Liver (tissue), 3 donors: ENCODE data around the gene NFIX.

ENCODE experiments used
- CTCF ChIP-seq: fragments of 150-350 bp; IDR thresholded peaks from 2 replicates; pipeline ENCODE4 v1.5.1; 2017; ENCODE audit warnings: improper control_type of control experiment, low read depth, low read length; ENCODE audit not compliant: missing input control
- JUND ChIP-seq, 2 donors: IDR thresholded peaks; 2 replicates each; pipeline ENCODE4 v1.6.1; 2016; ENCODE audit warnings: antibody characterized with exemption in 2 of 2
- donor health status: healthy.
- donor health status: healthy.

GRCh38 chr19:13085666-13086065, 90.4 kb downstream of the NFIX start:
- no peak for TF ChIP-seq CTCF
- TF ChIP-seq JUND (IDR thresholded peaks at IDR 0.05): no peak
